Right cardiac atrium (tissue), 5 donors: ENCODE measurements around the gene ZNF628. TPM values are rescaled to one million over a fixed set of nuclear protein-coding genes. Genes with fewer than 3 reads are reported as not detected.

ENCODE experiments used
- ATAC-seq, 2 donors: fragments of 200-7000 bp; cut with Tn5 transposase; one replicate each; pipeline versions ENCODE4 v1.8.0 to v1.9.1; 2020; ENCODE audit warnings: moderate library complexity in 2 of 2, mild to moderate bottlenecking in 1 of 2
- DNase-seq, 3 donors: peaks; one replicate each; pipeline ENCODE4 v3.0.0-alpha.2; 2020
- H3K27ac ChIP-seq: one replicate; pipeline ENCODE4 v1.5.1; 2013; ENCODE audit warnings: mild to moderate bottlenecking, low read length, control low read depth, moderate library complexity
- H3K27me3 ChIP-seq: one replicate; pipeline ENCODE4 v1.6.1; 2013; ENCODE audit not compliant: control insufficient read depth, insufficient read depth
- H3K4me1 ChIP-seq: one replicate; pipeline ENCODE4 v1.6.1; 2013; ENCODE audit warnings: low read length; ENCODE audit not compliant: control insufficient read depth, insufficient read depth
- H3K4me3 ChIP-seq: one replicate; pipeline ENCODE4 v1.5.1; 2013; ENCODE audit warnings: low read length, control low read depth
- H3K9me3 ChIP-seq: one replicate; pipeline ENCODE4 v1.6.1; 2013; ENCODE audit warnings: low read length; ENCODE audit not compliant: control insufficient read depth
- WGBS: extraction: QIAGEN DNeasy Blood & Tissue Kit; methylation state at CpG from one replicate; pipeline ENCODE4 v1.1.7; 2013; 5-methylcytosine and 5-hydroxymethylcytosine counted together
- intact Hi-C, 4 donors: fragments of 100-400 bp; cut with DNase I; formaldehyde crosslinking; loops; one replicate each; pipeline versions ENCODE4 v1.11.0 to v1.14.0; 2022 to 2023
- polyA plus RNA-seq: library from polyadenylated mRNA; stranded (reverse); fragments of 200-250 nt; gene quantifications from one replicate; pipeline ENCODE4 v1.2.3, GENCODE V29; 2013
- total RNA-seq, 4 donors: library from RNA; stranded (reverse); fragmentation: NEBNext Ultra II Directional; extraction: Animal tissue kit (Norgen Biotek cat#: 25700); gene quantifications; one replicate each; pipeline ENCODE4 v1.2.1, GENCODE V29; 2021
- donor health status: healthy with polysubstance abuse.
- donor health status: DM: no; HTN: yes; CAD: no.
- donor health status: DM: no; HTN: no; CAD: no.
- donor health status: DM: no; HTN: yes; CAD: no; lungs with severe emphysema.
- donor health status: DM: yes; HTN: yes; CAD: no.

The ZNF628 gene
- total and polyA plus RNA-seq, 5 donors: 5.6 to 8.1 (median 6.7) TPM

DNA sequence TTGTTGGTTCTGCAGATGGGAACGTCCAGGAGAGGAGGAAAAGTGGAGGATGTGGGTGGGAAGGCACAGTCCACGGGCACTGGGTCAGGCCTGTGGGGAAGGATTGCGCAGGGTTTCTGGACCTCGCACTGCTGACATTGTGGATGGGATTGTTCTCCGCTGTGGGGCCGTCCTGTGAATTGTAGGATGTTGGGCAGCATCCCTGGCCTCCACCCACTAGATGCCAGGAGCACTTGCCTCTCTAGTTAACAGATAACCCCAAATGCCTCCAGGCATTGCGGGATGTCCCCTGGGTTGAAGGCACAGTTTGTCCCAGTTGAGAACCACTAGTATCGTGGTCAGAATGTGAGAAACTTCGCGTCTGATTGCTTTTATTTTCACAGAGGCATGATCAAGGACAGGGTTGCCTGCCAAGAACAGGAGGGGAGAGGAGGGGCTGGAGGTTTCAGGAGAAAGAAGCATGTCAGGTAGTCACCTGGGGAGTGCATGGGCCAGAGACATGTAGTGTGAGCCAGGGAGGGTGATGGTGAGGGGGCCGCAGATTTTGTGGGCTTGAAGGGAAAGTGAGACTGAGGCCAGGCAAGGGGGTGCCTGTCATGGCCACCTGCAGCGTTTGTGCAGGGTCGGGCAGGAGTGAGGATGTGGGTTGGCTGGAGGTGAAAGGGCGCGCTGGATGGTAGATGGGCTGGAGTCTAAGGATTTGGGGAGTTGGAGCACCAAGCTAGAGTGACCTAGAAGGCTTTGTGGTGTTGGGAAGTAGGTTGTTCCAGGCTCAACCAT lies 3.2 kb downstream of the ZNF628 start:
- peaks cover 4% of the 10 kb centered on the region for H3K4me1 ChIP-seq
- intact Hi-C loops: no loop called here
- peak in 2 of 3 donors; percentile 31 to 63 for DNase-seq

DNA sequence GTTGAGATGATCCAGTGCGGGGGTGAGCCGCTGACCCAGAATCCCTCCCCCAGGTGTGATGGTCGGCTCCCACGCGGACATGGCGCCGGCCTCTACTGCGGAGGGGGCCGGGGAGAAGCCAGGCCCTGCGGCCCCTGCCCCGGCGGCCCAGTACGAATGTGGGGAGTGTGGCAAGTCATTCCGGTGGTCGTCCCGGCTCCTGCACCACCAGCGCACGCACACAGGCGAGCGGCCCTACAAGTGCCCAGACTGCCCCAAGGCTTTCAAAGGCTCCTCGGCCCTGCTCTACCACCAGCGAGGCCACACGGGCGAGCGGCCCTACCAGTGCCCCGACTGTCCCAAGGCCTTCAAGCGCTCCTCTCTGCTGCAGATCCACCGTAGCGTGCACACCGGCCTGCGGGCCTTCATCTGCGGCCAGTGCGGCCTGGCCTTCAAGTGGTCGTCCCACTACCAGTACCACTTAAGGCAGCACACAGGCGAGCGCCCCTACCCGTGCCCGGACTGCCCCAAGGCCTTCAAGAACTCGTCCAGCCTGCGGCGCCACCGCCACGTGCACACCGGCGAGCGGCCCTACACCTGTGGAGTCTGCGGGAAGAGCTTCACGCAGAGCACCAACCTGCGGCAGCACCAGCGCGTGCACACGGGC lies 4.9 kb downstream of the ZNF628 start:
- no peak for ATAC-seq
- intact Hi-C loops: no loop called here
- WGBS: 94% methylated on average over 52 of the region's 52 CpGs

More for the DNA sequence above, 3.2 kb downstream of the ZNF628 start:
- WGBS: 67% methylated on average over 15 of the region's 15 CpGs
- H3K9me3 ChIP-seq: no peaks in the 10 kb centered on the region
- no peaks in the 10 kb centered on the region for H3K27me3 ChIP-seq
- H3K4me3 ChIP-seq: no peak overlapping the region
- no peak for ATAC-seq
- H3K27ac ChIP-seq: peak overlapping the region; percentile 81

DNA sequence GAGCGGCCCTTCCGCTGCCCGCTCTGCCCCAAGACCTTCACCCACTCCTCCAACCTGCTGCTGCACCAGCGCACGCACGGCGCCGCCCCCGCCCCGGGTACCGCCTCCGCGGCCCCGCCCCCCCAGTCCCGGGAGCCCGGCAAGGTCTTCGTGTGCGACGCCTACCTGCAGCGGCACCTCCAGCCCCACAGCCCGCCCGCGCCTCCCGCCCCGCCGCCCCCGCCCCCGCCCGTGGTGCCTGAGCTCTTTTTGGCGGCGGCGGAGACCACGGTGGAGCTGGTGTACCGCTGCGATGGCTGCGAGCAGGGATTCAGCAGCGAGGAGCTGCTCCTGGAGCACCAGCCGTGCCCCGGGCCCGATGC lies 5.4 kb downstream of the ZNF628 start:
- DNase-seq: peak in 2 of 3 donors; percentile 37 to 52
- 79% methylated on average over 40 of the region's 40 CpGs for WGBS

More for the DNA sequence above, 4.9 kb downstream of the ZNF628 start:
- no peak overlapping the region for H3K27ac ChIP-seq
- H3K4me1 ChIP-seq: no peaks in the 10 kb centered on the region
- H3K4me3 ChIP-seq: no peak overlapping the region
- H3K27me3 ChIP-seq: no peaks in the 10 kb centered on the region
- peak in 2 of 3 donors; percentile 53 to 55 for DNase-seq
- H3K9me3 ChIP-seq: no peaks in the 10 kb centered on the region

DNA sequence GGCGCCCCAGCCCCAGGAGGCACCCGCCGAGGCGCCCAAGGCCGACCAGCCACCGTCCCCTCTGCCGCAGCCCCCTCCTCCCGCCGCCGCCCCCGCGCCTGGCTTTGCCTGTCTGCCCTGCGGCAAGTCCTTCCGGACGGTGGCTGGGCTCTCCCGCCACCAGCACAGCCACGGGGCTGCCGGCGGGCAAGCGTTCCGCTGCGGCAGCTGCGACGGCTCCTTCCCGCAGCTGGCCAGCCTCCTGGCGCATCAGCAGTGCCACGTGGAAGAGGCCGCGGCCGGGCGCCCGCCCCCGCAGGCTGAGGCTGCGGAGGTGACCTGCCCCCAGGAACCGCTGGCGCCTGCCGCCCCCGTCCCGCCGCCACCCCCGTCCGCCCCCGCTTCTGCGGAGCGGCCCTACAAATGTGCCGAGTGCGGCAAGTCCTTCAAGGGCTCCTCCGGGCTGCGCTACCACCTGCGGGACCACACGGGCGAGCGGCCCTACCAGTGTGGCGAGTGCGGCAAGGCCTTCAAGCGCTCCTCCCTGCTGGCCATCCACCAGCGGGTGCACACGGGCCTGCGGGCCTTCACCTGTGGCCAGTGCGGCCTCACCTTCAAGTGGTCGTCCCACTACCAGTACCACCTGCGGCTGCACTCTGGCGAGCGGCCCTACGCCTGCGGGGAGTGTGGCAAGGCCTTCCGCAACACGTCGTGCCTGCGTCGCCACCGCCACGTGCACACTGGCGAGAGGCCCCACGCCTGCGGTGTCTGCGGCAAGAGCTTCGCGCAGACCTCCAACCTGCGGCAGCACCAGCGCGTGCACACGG lies 5.9 kb downstream of the ZNF628 start:
- no peaks in the 10 kb centered on the region for H3K27me3 ChIP-seq
- no peak overlapping the region for H3K27ac ChIP-seq
- peak in 2 of 3 donors; percentile 46 to 51 for DNase-seq
- no peak overlapping the region for H3K4me3 ChIP-seq
- intact Hi-C loops: no loop called here
- peaks cover 3% of the 10 kb centered on the region for H3K4me1 ChIP-seq
- 88% methylated on average over 83 of the region's 83 CpGs for WGBS
- no peaks in the 10 kb centered on the region for H3K9me3 ChIP-seq
- ATAC-seq: no peak

More for the DNA sequence above, 5.4 kb downstream of the ZNF628 start:
- Histone ChIP-seq H3K27ac (no peak overlapping the region), H3K4me1 (peaks cover 2% of the 10 kb centered on the region), H3K9me3 (no peaks in the 10 kb centered on the region), H3K27me3 (no peaks in the 10 kb centered on the region), H3K4me3 (no peak overlapping the region)
- no peak for ATAC-seq
- intact Hi-C loops: no loop called here

DNA sequence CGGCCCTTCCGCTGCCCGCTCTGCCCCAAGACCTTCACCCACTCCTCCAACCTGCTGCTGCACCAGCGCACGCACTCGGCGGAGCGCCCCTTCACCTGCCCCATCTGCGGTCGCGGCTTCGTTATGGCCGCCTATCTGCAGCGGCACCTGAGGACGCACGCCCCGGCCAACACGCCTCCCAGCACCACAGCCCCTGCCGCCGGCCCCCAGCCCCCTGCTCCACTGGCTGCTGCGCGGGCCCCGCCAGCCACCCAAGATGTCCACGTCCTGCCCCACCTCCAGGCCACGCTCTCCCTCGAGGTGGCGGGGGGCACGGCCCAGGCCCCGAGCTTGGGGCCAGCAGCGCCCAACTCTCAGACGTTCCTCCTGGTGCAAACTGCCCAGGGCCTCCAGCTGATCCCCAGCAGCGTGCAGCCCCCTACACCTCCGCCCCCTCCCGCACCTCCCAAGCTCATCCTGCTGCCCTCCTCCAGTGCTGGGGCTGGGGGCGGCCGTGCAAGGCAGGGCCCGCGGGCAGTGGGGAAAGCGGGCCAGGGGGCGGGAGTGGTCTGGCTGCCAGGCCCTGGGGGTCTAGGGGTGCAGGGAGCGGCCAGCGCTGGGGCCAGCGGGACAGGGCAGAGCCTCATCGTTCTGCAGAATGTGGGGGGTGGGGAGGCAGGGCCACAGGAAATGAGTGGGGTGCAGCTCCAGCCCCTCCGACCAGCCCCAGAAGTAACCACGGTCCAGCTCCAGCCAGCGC lies 6.7 kb downstream of the ZNF628 start:
- H3K9me3 ChIP-seq: no peaks in the 10 kb centered on the region
- DNase-seq (peak in 2 of 3 donors; percentile 55 to 65), ATAC-seq (no peak)
- peaks cover 3% of the 10 kb centered on the region for H3K4me1 ChIP-seq
- H3K27ac ChIP-seq: no peak overlapping the region
- no peaks in the 10 kb centered on the region for H3K27me3 ChIP-seq
- no peak overlapping the region for H3K4me3 ChIP-seq
- intact Hi-C loops: no loop called here
- WGBS: 91% methylated on average over 47 of the region's 47 CpGs

DNA sequence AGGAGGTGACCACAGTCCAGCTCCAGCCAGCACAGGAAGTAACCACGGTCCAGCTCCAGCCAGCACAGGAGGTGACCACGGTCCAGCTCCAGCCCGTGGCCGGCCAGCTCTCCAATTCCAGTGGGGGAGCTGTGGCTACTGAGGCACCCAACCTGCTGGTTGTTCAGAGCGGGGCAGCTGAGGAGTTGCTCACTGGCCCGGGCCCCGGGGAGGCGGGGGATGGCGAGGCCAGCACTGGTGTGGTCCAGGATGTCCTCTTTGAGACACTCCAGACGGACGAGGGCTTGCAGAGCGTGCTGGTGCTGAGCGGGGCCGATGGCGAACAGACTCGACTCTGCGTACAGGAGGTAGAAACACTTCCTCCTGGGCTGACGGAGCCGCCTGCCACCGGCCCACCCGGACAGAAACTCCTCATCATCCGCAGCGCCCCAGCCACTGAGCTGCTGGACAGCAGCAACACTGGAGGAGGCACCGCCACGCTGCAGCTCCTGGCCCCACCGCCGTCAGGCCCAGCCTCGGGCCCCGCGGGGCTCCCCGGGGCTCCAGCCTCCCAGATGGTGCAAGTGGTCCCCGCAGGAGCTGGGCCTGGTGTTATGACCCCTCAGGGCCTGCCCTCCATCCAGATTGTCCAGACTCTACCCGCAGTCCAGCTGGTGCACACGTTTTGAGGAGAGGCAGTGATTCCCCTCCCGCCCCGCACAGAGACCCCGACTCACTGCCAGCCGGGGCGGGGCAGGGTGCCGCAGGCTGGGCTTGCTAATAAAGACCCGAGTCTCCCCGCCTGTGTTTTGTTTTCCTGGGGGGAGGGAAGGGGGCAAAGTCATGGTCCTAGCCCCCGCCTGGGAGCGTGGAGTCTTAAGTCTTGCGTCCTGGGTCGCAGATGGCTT lies 7.5 kb downstream of the ZNF628 start:
- DNase-seq (peak in 2 of 3 donors; percentile 60 to 64), ATAC-seq (no peak)
- Histone ChIP-seq H3K4me3 (no peak overlapping the region), H3K27me3 (no peaks in the 10 kb centered on the region), H3K27ac (no peak overlapping the region), H3K4me1 (peaks cover 3% of the 10 kb centered on the region), H3K9me3 (no peaks in the 10 kb centered on the region)
- WGBS: 66% methylated on average over 46 of the region's 46 CpGs
- intact Hi-C loops: no loop called here

DNA sequence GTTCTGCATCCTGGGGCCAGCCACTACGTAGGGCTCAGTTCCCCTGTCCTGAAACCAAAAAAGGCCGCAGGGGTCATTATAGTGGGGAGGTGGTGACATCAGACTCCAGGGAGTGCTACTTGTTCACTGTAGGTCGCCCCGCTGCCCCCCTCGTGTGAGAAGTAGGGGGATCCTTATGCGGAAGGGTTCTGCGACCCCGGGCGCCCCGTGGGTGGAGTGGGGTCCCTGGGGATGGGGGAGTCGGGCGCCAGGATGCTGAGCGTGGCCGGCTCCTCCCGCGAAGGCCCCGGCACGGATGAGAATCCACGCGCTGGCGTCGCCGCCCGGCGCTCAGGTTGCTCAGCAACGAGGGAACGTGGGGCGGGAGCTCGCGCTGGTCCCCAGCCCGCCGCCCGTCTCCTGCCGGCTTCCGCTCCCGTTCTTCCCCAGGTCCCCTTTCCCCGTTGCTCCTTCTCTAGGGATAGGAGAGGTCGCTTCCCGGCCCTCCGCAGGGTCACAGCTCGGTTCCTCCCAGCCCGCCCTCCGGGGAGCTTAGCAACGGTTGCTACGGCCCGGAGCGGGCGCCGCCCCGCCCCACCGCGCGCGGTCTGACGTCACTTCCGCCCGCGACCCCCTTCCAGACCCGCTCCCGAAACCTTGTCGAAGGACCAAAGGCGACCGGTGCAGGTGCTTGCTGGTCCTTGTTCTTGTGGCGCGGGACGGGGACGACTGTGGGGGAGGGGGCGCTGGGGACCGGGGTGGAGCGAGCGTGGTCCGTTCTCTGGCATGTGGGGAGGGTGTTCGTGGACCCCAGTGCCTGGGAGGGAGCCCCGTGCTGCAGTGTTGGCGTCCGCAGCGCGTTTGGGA lies 8.4 kb downstream of the ZNF628 start, which contains the start of gene NAT14:
TSS of gene NAT14 (plus strand) at position 596 of the 846 bp plus-strand sequence. CDS start 521 bp downstream, outside the sequence.
- intact Hi-C loops: no loop called here
- peak; percentile 43 to 50 for ATAC-seq

DNA sequence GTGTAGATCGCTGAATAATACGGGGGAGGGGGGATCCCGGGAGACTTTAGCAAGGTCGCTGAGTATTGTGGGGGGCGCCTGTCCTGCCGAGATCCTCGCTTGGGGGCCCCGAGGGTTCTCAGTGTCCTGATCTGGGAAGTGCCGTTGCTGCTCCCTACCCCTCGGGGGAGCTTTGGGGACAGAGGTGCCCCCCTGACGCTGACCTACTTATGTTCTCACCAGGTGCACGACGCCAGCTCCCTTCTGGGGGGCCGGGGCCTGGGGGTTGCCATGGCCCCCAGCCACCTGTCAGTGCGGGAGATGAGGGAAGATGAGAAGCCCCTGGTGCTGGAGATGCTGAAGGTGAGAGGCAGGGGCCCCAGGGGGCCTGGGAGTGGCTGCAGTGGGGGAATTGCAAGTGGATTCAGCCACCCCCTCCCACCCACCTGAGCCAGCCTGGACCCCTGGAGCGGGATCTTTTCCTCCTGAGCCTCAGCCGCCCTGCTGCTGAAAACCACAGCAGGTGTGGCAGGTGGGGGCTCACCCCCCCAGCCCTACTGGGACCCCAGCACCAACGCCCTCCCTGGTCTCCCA lies 9.1 kb downstream of the ZNF628 start:
- DNase-seq (peak in 1 of 3 donors; percentile 68), ATAC-seq (no peak)
- Histone ChIP-seq H3K27me3 (no peaks in the 10 kb centered on the region), H3K9me3 (no peaks in the 10 kb centered on the region), H3K4me3 (peak overlapping the region; percentile 64), H3K27ac (peak overlapping the region; percentile 21), H3K4me1 (peaks cover 3% of the 10 kb centered on the region)
- 27% methylated on average over 18 of the region's 18 CpGs for WGBS
- intact Hi-C loops: no loop called here

More for the DNA sequence above, 8.4 kb downstream of the ZNF628 start, which contains the start of gene NAT14:
- WGBS: 2% methylated on average over 78 of the region's 78 CpGs
- H3K27ac ChIP-seq: peak within 1 kb of the TSS; percentile 79
- H3K9me3 ChIP-seq: no peaks in the 10 kb centered on the region
- peak; percentile 71 to 87 (median 84) for DNase-seq
- H3K4me3 ChIP-seq: peak within 1 kb of the TSS; percentile 64
- H3K27me3 ChIP-seq: no peaks in the 10 kb centered on the region
- H3K4me1 ChIP-seq: peaks cover 3% of the 10 kb centered on the region
